Hepatocyte (in vitro differentiated cells): ENCODE data around the gene MECR.

ENCODE experiments used
- EZH2 ChIP-seq: fragments of 200-600 bp; sonication (generic); IDR thresholded peaks from 2 replicates; pipeline ENCODE4 v1.6.1; 2016; ENCODE audit warnings: antibody characterized with exemption, mild to moderate bottlenecking, borderline replicate concordance
- EZH2phosphoT487 ChIP-seq: fragments of 200-600 bp; sonication (generic); IDR thresholded peaks from one replicate; pipeline ENCODE4 v1.6.1; 2018; ENCODE audit warnings: antibody characterized with exemption, mild to moderate bottlenecking, low read depth, moderate library complexity; ENCODE audit not compliant: unreplicated experiment, severe bottlenecking
- TF ChIP-seq, protein P1 (sequence below): fragments of 200-600 bp; sonication (generic); IDR thresholded peaks from 2 replicates; pipeline ENCODE4 v1.5.1; 2016; ENCODE audit warnings: antibody characterized with exemption, mild to moderate bottlenecking; ENCODE audit not compliant: poor library complexity

GRCh38 chr1:29227511-29227910, 3.2 kb downstream of the MECR start:
- TF ChIP-seq, protein P1, sequence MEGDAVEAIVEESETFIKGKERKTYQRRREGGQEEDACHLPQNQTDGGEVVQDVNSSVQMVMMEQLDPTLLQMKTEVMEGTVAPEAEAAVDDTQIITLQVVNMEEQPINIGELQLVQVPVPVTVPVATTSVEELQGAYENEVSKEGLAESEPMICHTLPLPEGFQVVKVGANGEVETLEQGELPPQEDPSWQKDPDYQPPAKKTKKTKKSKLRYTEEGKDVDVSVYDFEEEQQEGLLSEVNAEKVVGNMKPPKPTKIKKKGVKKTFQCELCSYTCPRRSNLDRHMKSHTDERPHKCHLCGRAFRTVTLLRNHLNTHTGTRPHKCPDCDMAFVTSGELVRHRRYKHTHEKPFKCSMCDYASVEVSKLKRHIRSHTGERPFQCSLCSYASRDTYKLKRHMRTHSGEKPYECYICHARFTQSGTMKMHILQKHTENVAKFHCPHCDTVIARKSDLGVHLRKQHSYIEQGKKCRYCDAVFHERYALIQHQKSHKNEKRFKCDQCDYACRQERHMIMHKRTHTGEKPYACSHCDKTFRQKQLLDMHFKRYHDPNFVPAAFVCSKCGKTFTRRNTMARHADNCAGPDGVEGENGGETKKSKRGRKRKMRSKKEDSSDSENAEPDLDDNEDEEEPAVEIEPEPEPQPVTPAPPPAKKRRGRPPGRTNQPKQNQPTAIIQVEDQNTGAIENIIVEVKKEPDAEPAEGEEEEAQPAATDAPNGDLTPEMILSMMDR, result no peak
- no peak for TF ChIP-seq EZH2phosphoT487
- no peak for TF ChIP-seq EZH2
